ENCODE data around the gene ZDHHC14. TPM values are rescaled to one million over a fixed set of nuclear protein-coding genes. Genes with fewer than 3 reads are reported as not detected.

ZDHHC14 gene
- polyA plus RNA-seq, 10 donors: 4.6 to 8.5 (median 5.5) TPM

- DNase-seq: no peak
Measured at GRCh38 chr6:157596886-157597285, 215.9 kb downstream of the ZDHHC14 start.

- peak; percentile 29 to 70 (median 54) for DNase-seq
Measured at GRCh38 chr6:157597461-157598312, 216.7 kb downstream of the ZDHHC14 start.

- DNase-seq: no peak
Measured at GRCh38 chr6:157599191-157599590, 218.2 kb downstream of the ZDHHC14 start.

- DNase-seq: no peak
Measured at GRCh38 chr6:157600807-157601206, 219.8 kb downstream of the ZDHHC14 start.

GRCh38 chr6:157602521-157603295, 221.7 kb downstream of the ZDHHC14 start:
- DNase-seq: no peak

GRCh38 chr6:157603314-157603940, 222.4 kb downstream of the ZDHHC14 start:
- no peak for DNase-seq

GRCh38 chr6:157603971-157604370, 223.0 kb downstream of the ZDHHC14 start:
- DNase-seq: no peak

- DNase-seq: no peak
Measured at GRCh38 chr6:157604816-157605215, 223.8 kb downstream of the ZDHHC14 start.

- no peak for DNase-seq
Measured at GRCh38 chr6:157605484-157605883, 224.5 kb downstream of the ZDHHC14 start.

GRCh38 chr6:157606516-157606915, 225.5 kb downstream of the ZDHHC14 start:
- DNase-seq: no peak

GRCh38 chr6:157607317-157608109, 226.5 kb downstream of the ZDHHC14 start:
- peak in 1 of 3 donors; percentile 41 for DNase-seq

GRCh38 chr6:157608221-157609075, 227.5 kb downstream of the ZDHHC14 start:
- no peak for DNase-seq

GRCh38 chr6:157609117-157609516, 228.1 kb downstream of the ZDHHC14 start:
- no peak for DNase-seq

GRCh38 chr6:157609556-157609955, 228.6 kb downstream of the ZDHHC14 start:
- no peak for DNase-seq

- DNase-seq: no peak
Measured at GRCh38 chr6:157610451-157610999, 229.5 kb downstream of the ZDHHC14 start.

- no peak for DNase-seq
Measured at GRCh38 chr6:157611406-157611805, 230.4 kb downstream of the ZDHHC14 start.

GRCh38 chr6:157613011-157613522, 232.1 kb downstream of the ZDHHC14 start:
- peak in 1 of 3 donors; percentile 57 for DNase-seq

- no peak for DNase-seq
Measured at GRCh38 chr6:157614026-157614568, 233.1 kb downstream of the ZDHHC14 start.

- DNase-seq: peak in 1 of 3 donors; percentile 32
Measured at GRCh38 chr6:157615420-157615769, 234.4 kb downstream of the ZDHHC14 start.

GRCh38 chr6:157615951-157616350, 235.0 kb downstream of the ZDHHC14 start:
- DNase-seq: no peak
